GM23248 (cell line): ENCODE data around the gene EIF5. TPM values are rescaled to one million over a fixed set of nuclear protein-coding genes. Genes with fewer than 3 reads are reported as not detected.

ENCODE experiments used
- DNase-seq: peaks from one replicate; pipeline ENCODE4 v3.0.0-alpha.2; 2015
- H2AFZ ChIP-seq: fragments of 200-600 bp; sonication (generic); 2 replicates; pipeline ENCODE4 v1.6.1; 2016; ENCODE audit warnings: antibody characterized with exemption
- H3F3A ChIP-seq: fragments of 200-600 bp; sonication (generic); 2 replicates; pipeline ENCODE4 v1.6.1; 2016; ENCODE audit warnings: mild to moderate bottlenecking, antibody characterized with exemption, mixed run types; ENCODE audit not compliant: insufficient read depth
- H3K27ac ChIP-seq: fragments of 200-600 bp; sonication (generic); 2 replicates; pipeline ENCODE4 v1.5.1; 2016; ENCODE audit warnings: mild to moderate bottlenecking
- H3K27me3 ChIP-seq: fragments of 200-600 bp; sonication (generic); replicated peaks from 2 replicates; pipeline ENCODE4 v1.6.1; 2016; ENCODE audit warnings: mild to moderate bottlenecking; ENCODE audit not compliant: insufficient read depth
- H3K36me3 ChIP-seq: fragments of 200-600 bp; sonication (generic); 2 replicates; pipeline ENCODE4 v1.6.1; 2016; ENCODE audit warnings: low read depth, mild to moderate bottlenecking
- H3K4me1 ChIP-seq: fragments of 200-600 bp; sonication (generic); 2 replicates; pipeline ENCODE4 v1.6.1; 2016; ENCODE audit warnings: mild to moderate bottlenecking; ENCODE audit not compliant: insufficient read depth
- H3K4me2 ChIP-seq: fragments of 200-600 bp; sonication (generic); one replicate; pipeline ENCODE4 v1.6.1; 2016; ENCODE audit warnings: mild to moderate bottlenecking; ENCODE audit not compliant: unreplicated experiment
- H3K4me3 ChIP-seq: fragments of 200-600 bp; sonication (generic); 2 replicates; pipeline ENCODE4 v1.5.1; 2016; ENCODE audit warnings: mild to moderate bottlenecking
- H3K79me2 ChIP-seq: fragments of 200-600 bp; sonication (generic); 2 replicates; pipeline ENCODE4 v1.6.1; 2016; ENCODE audit warnings: mild to moderate bottlenecking; ENCODE audit not compliant: insufficient read depth
- H3K9ac ChIP-seq: fragments of 200-600 bp; sonication (generic); 2 replicates; pipeline ENCODE4 v1.6.1; 2016; ENCODE audit warnings: mild to moderate bottlenecking
- H3K9me2 ChIP-seq: fragments of 200-600 bp; sonication (generic); 2 replicates; pipeline ENCODE4 v1.6.1; 2016; ENCODE audit warnings: mixed run types, mild to moderate bottlenecking, moderate library complexity; ENCODE audit not compliant: insufficient read depth
- H3K9me3 ChIP-seq: fragments of 200-600 bp; sonication (generic); one replicate; pipeline ENCODE4 v1.6.1; 2017; ENCODE audit warnings: low read depth
- H4K20me1 ChIP-seq: fragments of 200-600 bp; sonication (generic); 2 replicates; pipeline ENCODE4 v1.6.0; 2016; ENCODE audit not compliant: insufficient read depth
- EZH2 ChIP-seq: fragments of 200-600 bp; sonication (generic); IDR thresholded peaks from 2 replicates; pipeline ENCODE4 v1.6.1; 2018; ENCODE audit warnings: antibody characterized with exemption, mild to moderate bottlenecking; ENCODE audit not compliant: insufficient read depth, poor library complexity, severe bottlenecking
- EZH2phosphoT487 ChIP-seq: fragments of 200-600 bp; sonication (generic); IDR thresholded peaks from 2 replicates; pipeline ENCODE4 v1.6.1; 2018; ENCODE audit warnings: antibody characterized with exemption, moderate library complexity, mild to moderate bottlenecking, low read depth; ENCODE audit not compliant: insufficient read depth
- WGBS, 2 experiments: methylation state at CpG; one replicate each; pipeline ENCODE4 v1.1.6; 2015 to 2017; ENCODE audit warnings: low lambda C conversion rate in 2 of 2, low coverage in 1 of 2; ENCODE audit errors: missing lambda C conversion rate in 2 of 2; 5-methylcytosine and 5-hydroxymethylcytosine counted together
- in situ Hi-C: fragments of 300-500 bp; cut with MboI; formaldehyde crosslinking; loops from 2 replicates; pipeline ENCODE4 v1.15.0; 2020
- polyA plus RNA-seq: library from polyadenylated mRNA; unstranded; fragments of >200 nt; fragmentation: Nextera tagmentation; extraction: Ambion mirVana; gene quantifications from 2 replicates; pipeline ENCODE4 v1.2.1, GENCODE V29; 2016
- total RNA-seq: library from RNA; depleted of rRNA; stranded (reverse); fragments of >200 nt; shearing (Covaris generic); gene quantifications from 2 replicates; pipeline ENCODE4 v1.2.3, GENCODE V29; 2014

Gene EIF5
- total and polyA plus RNA-seq, 2 experiments from 2014 or later = 133 to 518 TPM

- Histone ChIP-seq H3K4me2 (peak overlapping the region; percentile 79), H3K27ac (peak overlapping the region; percentile 98), H3K9me3 (no peaks in the 10 kb centered on the region), H2AFZ (no peak overlapping the region), H3K4me1 (peaks cover 25% of the 10 kb centered on the region), H3K9ac (peak overlapping the region; percentile 99), H3F3A (peaks cover 58% of the 10 kb centered on the region), H3K4me3 (peak overlapping the region; percentile 96), H4K20me1 (peaks cover 14% of the 10 kb centered on the region; the same call in 1 of the 2 replicates), H3K27me3 (no peaks in the 10 kb centered on the region), H3K79me2 (peaks cover 63% of the 10 kb centered on the region), H3K9me2 (no peaks in the 10 kb centered on the region), H3K36me3 (peaks cover 48% of the 10 kb centered on the region)
- in situ Hi-C loops = no loop called here
- TF ChIP-seq EZH2 (no peak), EZH2phosphoT487 (no peak)
- DNase-seq = peak; percentile 92
- 2 to 4% methylated on average over 47 to 92 of the region's 97 CpGs for WGBS, 2 experiments
Measured at GRCh38 chr14:103334644-103335622, 896 bp downstream of the EIF5 start.

DNA sequence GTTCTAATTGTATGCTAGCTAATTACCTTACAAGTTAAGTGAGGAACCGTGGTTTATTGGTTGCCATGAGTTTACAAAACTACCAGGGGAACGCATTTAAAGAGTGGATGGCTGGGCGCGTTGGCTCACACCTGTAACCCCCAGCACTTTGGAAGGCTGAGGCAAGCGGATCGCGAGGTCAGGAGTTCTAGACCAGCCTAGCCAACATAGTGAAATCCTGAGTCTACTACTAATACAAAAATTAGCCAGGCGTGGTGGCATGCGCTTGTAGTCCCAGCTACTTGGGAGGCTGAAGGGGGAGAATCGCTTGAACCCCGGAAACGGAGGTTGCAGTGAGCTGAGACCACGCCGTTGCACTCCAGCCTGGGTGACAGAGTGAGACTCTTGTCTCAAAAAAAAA lies 2.2 kb downstream of the EIF5 start:
- peak overlapping the region; percentile 96 for H3K4me3 ChIP-seq
- peaks cover 76% of the 10 kb centered on the region for H3K79me2 ChIP-seq
- H3K27ac ChIP-seq = no peak overlapping the region
- no peak for DNase-seq
- H3K36me3 ChIP-seq = peaks cover 60% of the 10 kb centered on the region
- peaks cover 71% of the 10 kb centered on the region for H3F3A ChIP-seq
- H4K20me1 ChIP-seq = peaks cover 14% of the 10 kb centered on the region; the same call in 1 of the 2 replicates
- peak overlapping the region; percentile 99 for H3K9ac ChIP-seq
- H3K9me3 ChIP-seq = no peaks in the 10 kb centered on the region
- H3K4me1 ChIP-seq = peaks cover 25% of the 10 kb centered on the region
- no peak overlapping the region for H2AFZ ChIP-seq
- no peaks in the 10 kb centered on the region for H3K9me2 ChIP-seq
- TF ChIP-seq EZH2 = no peak
- no peak for TF ChIP-seq EZH2phosphoT487
- in situ Hi-C loops = no loop called here
- H3K27me3 ChIP-seq = no peaks in the 10 kb centered on the region
- 91 to 94% methylated on average over 14 of the region's 14 CpGs for WGBS, 2 experiments
- peak overlapping the region; percentile 79 for H3K4me2 ChIP-seq

DNA sequence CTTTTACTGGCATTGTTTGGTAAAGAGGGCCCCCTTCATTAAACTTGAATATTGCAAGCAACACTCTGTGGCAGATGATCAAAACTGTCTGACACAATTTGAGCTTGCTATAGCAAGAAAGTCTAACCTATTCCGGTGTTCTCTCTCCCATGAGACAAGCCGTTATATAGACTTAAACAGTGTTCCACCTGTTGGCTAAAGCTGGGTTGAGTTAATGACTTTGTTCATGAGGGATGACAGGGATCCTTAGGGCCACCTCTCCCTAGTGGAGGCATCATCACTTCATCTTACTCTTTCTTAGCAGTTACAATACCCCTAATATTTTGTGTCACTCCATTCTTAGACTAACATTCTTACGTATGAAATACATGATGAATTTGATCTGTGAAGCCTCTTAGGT lies 3.8 kb downstream of the EIF5 start:
- H2AFZ ChIP-seq = no peak overlapping the region
- in situ Hi-C loops = no loop called here
- WGBS, 2 experiments = 43 to 58% methylated on average over 3 of the region's 3 CpGs

GRCh38 chr14:103339561-103339960 lies 5.5 kb downstream of the EIF5 start:
- Histone ChIP-seq H3K9me3 (no peaks in the 10 kb centered on the region), H3K27me3 (no peaks in the 10 kb centered on the region), H3K4me2 (no peak overlapping the region), H3F3A (peaks cover 92% of the 10 kb centered on the region), H3K9ac (no peak overlapping the region), H3K4me3 (no peak overlapping the region), H3K36me3 (peaks cover 93% of the 10 kb centered on the region), H4K20me1 (peaks cover 18% of the 10 kb centered on the region; the same call in 1 of the 2 replicates), H3K4me1 (peaks cover 14% of the 10 kb centered on the region), H3K9me2 (no peaks in the 10 kb centered on the region), H3K79me2 (peaks cover 70% of the 10 kb centered on the region), H3K27ac (no peak overlapping the region), H2AFZ (no peak overlapping the region)
- 93% methylated on average over 6 of the region's 6 CpGs for WGBS, 2 experiments
- in situ Hi-C loops = no loop called here
- no peak for TF ChIP-seq EZH2
- no peak for TF ChIP-seq EZH2phosphoT487
- no peak for DNase-seq

More for the DNA sequence above, 3.8 kb downstream of the EIF5 start:
- Histone ChIP-seq H3K27ac (no peak overlapping the region), H3K4me2 (no peak overlapping the region), H3K9me3 (no peaks in the 10 kb centered on the region), H3K36me3 (peaks cover 76% of the 10 kb centered on the region), H3K9ac (no peak overlapping the region), H4K20me1 (peaks cover 14% of the 10 kb centered on the region; the same call in 1 of the 2 replicates), H3K79me2 (peaks cover 70% of the 10 kb centered on the region), H3K9me2 (no peaks in the 10 kb centered on the region), H3K4me1 (peaks cover 16% of the 10 kb centered on the region), H3K27me3 (no peaks in the 10 kb centered on the region), H3K4me3 (no peak overlapping the region), H3F3A (peaks cover 77% of the 10 kb centered on the region)
- no peak for DNase-seq
- TF ChIP-seq EZH2 (no peak), EZH2phosphoT487 (no peak)
